Lower leg skin (tissue), 3 donors: ENCODE data around the gene PPP4R2.

ENCODE experiments used
- POLR2A ChIP-seq, 2 donors: fragments of 450-650 bp; IDR thresholded peaks; one replicate each; pipeline ENCODE4 v1.6.1; 2016 to 2017; ENCODE audit warnings: antibody characterized with exemption in 2 of 2, mild to moderate bottlenecking in 1 of 2, moderate library complexity in 1 of 2
- TF ChIP-seq, protein P1 (sequence below), 3 donors: fragments of 450-650 bp; IDR thresholded peaks; one replicate each; pipeline ENCODE4 v1.5.1; 2016; ENCODE audit warnings: antibody characterized with exemption in 3 of 3, mild to moderate bottlenecking in 3 of 3, moderate library complexity in 2 of 3

DNA sequence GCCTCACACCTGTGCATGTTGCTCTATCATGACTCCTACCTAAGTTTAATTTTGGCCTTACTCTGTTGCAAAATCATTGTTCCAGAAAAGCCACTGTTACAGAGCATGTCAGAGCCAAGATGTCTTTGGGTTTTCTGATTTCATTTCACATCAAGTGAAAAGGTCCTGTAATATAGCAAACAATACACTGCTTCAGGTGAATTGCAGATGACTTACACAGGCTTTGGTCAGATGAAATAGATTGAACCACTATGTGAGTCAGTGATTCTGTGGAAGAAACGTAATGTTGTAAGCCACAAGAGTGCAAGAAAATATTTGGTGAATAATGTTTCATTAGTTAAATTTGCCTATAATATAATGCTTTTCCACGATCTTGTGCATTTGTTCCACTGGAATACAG is 87.6 kb downstream of the PPP4R2 start:
- TF ChIP-seq, protein P1, sequence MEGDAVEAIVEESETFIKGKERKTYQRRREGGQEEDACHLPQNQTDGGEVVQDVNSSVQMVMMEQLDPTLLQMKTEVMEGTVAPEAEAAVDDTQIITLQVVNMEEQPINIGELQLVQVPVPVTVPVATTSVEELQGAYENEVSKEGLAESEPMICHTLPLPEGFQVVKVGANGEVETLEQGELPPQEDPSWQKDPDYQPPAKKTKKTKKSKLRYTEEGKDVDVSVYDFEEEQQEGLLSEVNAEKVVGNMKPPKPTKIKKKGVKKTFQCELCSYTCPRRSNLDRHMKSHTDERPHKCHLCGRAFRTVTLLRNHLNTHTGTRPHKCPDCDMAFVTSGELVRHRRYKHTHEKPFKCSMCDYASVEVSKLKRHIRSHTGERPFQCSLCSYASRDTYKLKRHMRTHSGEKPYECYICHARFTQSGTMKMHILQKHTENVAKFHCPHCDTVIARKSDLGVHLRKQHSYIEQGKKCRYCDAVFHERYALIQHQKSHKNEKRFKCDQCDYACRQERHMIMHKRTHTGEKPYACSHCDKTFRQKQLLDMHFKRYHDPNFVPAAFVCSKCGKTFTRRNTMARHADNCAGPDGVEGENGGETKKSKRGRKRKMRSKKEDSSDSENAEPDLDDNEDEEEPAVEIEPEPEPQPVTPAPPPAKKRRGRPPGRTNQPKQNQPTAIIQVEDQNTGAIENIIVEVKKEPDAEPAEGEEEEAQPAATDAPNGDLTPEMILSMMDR (IDR thresholded peaks at IDR 0.05), result no peak
- TF ChIP-seq POLR2A (IDR thresholded peaks at IDR 0.05), result no peak
